IPS-18c (cell line): ENCODE results near the gene PLEKHG4B.

Source experiments
- H3K4me3 ChIP-seq: 2 replicates; pipeline ENCODE4 v1.7.0; 2013; ENCODE audit warnings: low read depth, mild to moderate bottlenecking, low read length, moderate library complexity; ENCODE audit not compliant: insufficient read depth
- H3K9me3 ChIP-seq: one replicate; pipeline ENCODE4 v1.6.1; 2013; ENCODE audit warnings: mild to moderate bottlenecking, low read length, moderate library complexity; ENCODE audit not compliant: control insufficient read depth, insufficient read depth

The PLEKHG4B gene

DNA sequence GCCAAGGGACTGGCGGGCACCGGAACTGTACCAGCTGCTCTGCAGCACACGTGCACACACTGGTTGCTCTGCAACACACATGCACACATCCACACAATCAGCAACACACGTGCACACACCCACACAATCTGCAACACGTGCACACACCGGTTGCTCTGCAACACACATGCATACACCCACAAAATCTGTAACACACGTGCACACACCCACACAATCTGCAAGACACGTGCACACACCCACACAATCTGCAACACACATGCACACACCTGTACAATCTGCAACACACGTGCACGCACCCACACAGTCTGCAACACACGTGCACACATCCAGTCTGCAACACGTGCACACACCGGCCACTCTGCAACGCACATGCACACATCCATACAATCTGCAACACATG, 17.9 kb downstream of the PLEKHG4B start:
- no peak overlapping the region for H3K4me3 ChIP-seq
- H3K9me3 ChIP-seq, result no peaks in the 10 kb centered on the region

DNA sequence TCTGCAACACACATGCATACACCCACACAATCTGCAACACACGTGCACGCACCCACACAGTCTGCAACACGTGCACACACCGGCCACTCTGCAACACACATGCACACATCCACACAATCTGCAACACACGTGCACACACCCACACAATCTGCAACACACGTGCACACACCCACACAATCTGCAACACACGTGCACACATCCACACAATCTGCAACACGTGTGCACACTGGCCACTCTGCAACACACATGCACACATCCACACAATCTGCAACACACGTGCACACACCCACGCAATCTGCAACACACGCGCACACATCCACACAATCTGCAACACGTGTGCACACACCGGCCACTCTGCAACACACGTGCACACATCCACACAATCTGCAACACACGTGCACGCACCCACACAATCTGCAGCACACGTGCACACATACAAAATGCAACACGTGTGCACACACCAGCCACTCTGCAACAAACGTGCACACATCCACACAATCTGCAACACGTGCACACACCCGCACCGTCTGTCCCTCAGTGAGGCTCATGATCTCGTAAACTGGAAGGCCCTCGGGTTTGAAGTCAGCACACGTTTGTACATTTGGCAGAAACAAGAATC, 18.4 kb downstream of the PLEKHG4B start:
- H3K4me3 ChIP-seq, result no peak overlapping the region
- H3K9me3 ChIP-seq, result no peaks in the 10 kb centered on the region

DNA sequence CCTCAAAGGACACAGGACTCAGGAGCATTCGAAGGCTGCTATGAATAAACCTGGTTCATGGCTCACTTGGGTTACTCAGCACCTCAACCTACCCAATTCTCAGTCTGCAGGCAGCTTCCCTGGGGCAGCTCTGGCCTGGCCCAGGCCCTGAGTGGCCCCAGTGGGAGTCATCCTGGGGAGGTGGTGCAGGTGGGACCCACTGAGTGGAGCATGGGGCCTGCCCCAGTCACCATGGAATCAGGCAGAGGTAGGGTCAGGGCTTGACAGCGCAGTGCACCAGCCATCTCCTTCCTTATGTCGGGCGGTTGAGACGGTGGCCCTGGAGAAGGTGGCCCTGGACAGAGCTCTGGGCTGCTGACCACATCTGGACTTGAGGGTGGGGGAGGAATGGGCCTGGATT, 19.2 kb downstream of the PLEKHG4B start:
- Histone ChIP-seq H3K9me3 (no peaks in the 10 kb centered on the region), H3K4me3 (no peak overlapping the region)

DNA sequence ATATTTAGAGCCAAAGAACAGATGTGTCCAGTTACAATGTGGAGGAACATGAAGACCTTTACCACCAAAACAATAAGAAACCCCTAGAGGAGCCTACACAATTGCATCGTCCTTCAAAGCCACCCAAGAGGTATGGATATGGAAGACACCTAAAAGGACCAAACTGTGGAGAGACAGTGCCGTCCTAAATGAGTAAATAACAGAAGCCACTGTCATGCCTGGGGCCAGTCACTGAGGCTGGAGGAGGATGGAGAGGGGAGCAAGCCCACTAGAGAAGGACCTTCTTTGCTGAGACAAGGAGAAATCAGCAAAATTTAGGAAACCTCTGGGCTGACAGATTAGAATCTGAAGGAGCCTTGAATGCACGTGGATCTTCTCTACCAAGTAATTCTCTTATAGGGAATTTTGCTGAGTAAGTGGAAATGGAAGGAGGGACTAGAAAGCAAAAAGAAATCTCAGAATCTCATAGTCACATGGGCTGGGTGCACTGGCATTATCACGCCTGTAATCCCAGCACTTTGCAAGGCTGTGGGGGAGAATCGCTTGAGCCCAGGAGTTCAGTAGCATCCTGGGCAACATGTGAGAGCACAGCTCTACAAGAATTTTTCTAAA, 27.6 kb downstream of the PLEKHG4B start:
- Histone ChIP-seq H3K4me3 (no peak overlapping the region), H3K9me3 (peaks cover 6% of the 10 kb centered on the region)

DNA sequence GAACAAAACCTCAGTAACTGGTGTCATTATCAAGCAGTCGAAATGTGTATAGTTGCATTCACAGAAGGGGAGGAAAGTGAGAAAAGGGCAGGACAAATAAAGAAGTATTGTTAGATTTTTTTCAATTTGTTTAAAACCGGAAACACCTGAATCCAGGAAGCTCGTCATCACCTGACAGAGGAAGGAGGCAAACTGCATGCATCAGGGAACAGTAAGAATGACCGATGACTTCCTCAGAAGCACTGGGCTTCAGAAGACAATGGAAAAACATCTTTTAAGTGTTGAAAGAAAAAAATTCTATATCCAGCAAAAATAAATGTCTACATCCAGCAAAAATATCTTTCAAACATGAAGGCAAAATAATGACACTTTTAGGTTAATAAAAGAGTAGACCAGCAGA, 29.5 kb downstream of the PLEKHG4B start:
- Histone ChIP-seq H3K9me3 (peaks cover 6% of the 10 kb centered on the region), H3K4me3 (no peak overlapping the region)

DNA sequence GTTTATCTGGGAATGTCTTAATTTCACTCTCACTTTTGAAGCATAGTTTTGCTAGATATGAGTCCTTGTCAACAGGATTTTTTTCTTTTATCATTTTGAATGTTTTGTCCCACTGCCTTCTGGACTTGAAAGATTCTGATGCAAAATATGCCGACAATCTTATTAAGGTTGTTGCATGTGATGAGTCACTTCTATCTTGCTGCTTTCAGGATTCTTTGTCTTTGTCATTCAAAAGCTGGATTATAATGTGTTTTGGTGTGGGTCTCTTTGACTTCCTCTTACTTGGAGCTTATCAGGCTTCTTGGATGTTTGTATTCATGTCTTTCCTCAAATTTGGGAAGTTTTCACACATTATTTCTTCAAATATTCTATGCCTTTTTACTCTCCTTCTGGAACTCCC, 33.8 kb downstream of the PLEKHG4B start:
- Histone ChIP-seq H3K9me3 (peaks cover 4% of the 10 kb centered on the region), H3K4me3 (no peak overlapping the region)

DNA sequence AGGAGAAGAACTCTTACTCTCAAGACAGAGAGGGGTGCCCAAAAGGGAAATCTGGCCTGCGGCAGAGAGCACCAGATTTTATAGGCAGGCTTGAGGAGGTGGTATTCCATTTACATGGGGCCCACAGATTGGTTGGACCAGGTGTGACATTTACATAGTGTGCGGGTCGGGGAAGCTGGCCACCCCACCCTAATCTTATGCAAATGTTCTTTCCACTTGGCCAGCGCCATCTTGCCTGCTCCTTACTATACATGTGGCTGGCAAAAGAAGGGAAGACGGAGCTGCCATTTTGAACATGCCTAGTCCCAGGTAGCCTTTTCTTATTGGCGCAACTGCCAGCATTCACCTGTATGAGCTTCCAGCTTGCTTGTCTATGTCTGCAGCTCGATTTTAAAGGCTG, 34.8 kb downstream of the PLEKHG4B start:
- Histone ChIP-seq H3K4me3 (no peak overlapping the region), H3K9me3 (no peaks in the 10 kb centered on the region)

DNA sequence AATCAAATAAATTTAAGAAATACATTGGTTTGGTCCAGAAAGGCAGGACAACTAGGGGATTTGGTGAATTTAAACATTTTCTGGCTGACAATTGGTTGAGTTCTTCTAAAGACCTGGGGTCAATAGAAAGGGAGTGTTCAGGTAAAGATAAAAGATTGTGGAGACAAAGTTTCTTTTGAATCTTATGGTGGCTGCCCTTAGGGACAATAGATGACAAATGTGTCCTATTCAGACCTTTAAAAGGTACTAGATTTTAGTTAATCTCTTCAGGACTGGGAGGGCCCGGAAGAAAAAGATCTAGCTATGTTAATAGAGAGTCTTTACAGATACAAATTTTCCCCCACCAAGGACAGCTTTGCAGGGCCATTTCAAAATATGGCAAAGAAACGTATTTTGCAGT, 35.9 kb downstream of the PLEKHG4B start:
- no peak overlapping the region for H3K4me3 ChIP-seq
- no peaks in the 10 kb centered on the region for H3K9me3 ChIP-seq

DNA sequence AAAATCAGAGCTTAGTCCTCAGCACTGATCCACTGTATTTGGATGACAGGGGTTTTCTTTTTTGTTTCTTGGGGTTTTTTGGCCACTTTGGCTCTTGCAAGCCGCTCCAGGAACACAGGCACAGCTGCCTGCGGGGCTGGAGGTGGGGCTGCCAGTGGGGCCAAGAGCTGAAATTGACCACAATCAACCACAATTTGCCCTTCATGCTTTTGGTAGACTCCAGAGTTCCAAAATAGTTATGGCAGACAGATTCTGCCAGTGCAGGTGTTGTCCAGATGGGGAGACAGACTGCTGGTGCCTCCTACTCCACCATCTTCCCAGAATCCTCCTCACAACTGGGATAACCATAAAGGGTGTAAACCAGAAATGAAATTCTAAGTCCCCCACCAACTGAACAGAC, 36.5 kb downstream of the PLEKHG4B start:
- no peak overlapping the region for H3K4me3 ChIP-seq
- H3K9me3 ChIP-seq, result no peaks in the 10 kb centered on the region

DNA sequence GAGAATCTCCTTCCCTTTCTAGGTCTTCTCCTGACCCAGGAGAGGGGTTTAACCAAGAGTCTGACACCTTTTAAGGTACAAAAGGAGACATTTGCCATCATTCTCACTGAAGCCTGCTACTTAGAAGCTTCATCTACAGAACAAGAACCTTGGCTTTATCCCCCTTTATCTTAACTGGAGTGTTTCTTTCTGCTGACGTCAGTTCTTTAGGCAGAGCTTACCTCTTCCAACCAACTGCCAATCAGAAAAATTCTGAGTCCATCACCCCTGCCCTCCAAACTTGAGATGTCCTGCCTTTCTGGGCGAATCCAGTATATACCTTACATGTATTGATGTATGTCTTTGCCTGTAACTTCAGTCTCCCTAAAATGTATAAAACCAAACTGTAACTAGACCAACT, 37.2 kb downstream of the PLEKHG4B start:
- H3K4me3 ChIP-seq, result no peak overlapping the region

DNA sequence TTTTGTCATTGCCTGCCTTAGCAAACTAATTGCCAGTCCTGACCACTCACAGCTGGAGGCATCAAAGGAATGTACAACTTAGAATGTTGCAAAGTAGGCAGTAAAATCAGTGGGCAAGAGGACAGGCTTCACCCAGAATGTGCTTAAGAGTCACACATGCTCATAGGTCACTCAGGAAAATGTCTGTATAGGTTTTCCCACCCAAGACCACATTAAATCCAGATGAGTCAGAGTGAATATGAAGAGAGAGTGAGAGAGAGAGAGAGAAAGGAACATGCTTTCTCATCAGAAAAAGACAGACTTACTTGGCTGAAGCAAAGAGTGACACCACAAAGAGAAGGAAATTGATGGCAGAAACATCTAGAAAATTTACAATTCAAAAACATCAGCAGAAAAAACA, 37.9 kb downstream of the PLEKHG4B start:
- Histone ChIP-seq H3K4me3 (no peak overlapping the region), H3K9me3 (peaks cover 2% of the 10 kb centered on the region)

More for the DNA sequence above, 37.2 kb downstream of the PLEKHG4B start:
- peaks cover 1% of the 10 kb centered on the region for H3K9me3 ChIP-seq

DNA sequence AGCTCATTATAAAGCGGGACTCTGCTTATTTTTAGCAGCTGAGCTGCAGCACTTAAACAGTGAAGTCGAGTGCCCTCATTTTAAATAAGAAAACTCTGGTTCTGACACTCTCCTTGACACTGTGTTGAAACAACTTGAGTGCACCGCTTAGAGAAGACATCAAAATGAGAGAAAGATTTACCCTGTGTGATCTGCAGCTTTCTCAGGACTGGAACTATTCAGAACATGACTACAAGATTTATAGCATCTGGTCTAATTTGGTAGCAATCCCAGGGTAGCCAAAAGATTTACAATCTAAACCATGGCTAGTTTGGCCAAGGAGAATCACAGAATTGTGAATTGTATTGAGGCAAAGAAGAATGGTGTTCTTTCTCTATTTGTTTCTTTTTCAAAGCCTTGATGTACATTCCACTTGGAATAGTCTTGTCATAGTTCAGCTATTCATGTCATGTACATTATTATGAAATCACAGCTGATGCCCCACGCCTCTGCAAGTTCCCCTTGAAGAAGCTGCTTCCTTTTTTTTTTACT, 38.7 kb downstream of the PLEKHG4B start:
- peaks cover 2% of the 10 kb centered on the region for H3K9me3 ChIP-seq
- H3K4me3 ChIP-seq, result no peak overlapping the region

DNA sequence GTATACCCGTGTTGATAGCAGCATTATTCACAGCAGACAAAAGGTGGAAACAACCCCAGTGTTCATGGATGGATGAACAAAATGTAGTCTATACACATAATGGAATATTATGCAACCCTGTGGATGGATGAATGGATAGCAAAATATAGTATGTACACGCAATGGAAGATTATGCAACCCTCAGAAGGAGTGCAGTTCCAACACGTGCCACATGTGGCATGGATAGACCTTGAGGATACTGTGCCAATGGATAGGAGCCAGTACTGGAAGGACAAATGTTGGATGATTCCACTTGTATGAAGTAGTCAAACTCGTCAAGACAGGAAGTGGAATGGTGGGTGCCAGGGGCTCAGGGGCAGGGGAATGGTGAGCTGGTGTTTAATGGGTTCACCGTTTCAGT, 44.9 kb downstream of the PLEKHG4B start:
- Histone ChIP-seq H3K9me3 (peaks cover 2% of the 10 kb centered on the region), H3K4me3 (no peak overlapping the region)

DNA sequence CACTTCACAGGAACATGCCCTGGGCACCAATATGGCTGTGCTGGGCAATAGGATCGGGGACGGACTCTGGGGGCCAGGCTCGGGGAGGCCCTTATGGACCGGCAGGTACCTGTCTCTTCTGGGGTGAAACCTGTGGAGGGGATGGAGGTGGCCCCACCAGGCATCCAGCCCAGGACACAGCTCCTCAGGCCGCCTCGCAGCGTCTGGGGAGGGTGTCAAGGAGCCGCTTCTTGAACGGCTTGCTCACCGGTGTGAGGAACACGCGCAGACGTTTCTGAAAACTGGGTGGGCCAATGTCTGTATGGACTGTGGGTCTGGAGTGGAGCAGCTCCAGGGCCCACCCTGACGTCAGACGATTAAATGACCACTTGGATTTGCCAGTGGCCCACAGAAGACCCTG, 45.8 kb downstream of the PLEKHG4B start:
- no peak overlapping the region for H3K4me3 ChIP-seq
- peaks cover 2% of the 10 kb centered on the region for H3K9me3 ChIP-seq

DNA sequence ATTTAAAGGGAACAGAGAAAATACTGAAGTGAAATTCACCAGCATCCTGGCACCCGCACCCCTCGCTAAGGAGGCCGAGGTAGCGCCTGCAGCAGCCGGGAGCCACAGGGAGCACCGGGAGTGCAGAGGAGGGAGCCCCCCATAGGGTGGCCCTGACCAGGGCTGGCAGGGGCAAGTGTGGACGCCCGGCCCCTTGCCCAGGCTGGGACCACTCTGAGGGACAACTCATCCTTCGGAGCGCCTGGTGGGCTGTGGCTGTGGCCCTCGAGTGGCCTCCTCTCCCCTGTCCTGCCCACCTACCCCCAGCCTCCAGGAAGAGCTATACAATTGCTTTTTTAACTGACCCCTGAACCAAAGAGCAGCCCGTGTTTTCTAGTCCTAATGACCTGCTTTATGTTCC, 47.0 kb downstream of the PLEKHG4B start:
- H3K9me3 ChIP-seq, result peaks cover 2% of the 10 kb centered on the region
- H3K4me3 ChIP-seq, result no peak overlapping the region

DNA sequence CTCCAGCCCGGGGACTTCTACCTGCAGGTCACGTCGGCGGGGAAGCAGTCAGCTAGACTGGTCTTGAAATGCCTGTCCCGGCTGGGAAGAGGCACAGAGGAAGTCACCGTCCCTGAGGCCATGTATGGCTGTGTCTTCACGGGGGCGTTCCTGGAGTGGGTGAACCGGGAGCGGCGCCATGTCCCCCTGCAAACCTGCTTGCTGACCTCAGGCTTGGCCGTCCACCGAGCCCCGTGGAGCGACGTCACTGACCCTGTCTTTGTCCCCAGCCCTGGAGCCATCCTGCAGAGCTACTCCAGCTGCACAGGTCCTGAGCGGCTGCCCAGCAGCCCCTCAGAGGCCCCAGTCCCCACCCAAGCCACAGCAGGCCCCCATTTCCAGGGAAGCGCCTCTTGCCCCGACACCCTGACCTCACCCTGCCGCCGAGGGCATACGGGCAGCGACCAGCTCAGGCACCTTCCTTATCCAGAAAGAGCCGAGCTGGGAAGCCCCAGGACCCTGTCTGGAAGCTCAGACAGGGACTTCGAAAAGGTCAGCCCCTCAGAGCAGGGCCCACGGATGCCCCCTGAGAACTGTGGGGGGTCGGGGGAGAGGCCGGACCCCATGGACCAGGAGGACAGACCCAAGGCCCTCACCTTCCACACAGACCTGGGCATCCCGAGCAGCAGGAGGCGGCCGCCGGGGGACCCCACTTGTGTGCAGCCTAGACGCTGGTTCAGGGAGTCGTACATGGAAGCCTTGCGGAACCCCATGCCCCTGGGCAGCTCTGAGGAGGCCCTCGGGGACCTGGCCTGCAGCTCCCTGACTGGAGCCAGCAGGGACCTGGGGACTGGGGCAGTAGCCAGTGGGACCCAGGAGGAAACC, 47.8 kb downstream of the PLEKHG4B start:
- Histone ChIP-seq H3K9me3 (no peaks in the 10 kb centered on the region), H3K4me3 (no peak overlapping the region)

DNA sequence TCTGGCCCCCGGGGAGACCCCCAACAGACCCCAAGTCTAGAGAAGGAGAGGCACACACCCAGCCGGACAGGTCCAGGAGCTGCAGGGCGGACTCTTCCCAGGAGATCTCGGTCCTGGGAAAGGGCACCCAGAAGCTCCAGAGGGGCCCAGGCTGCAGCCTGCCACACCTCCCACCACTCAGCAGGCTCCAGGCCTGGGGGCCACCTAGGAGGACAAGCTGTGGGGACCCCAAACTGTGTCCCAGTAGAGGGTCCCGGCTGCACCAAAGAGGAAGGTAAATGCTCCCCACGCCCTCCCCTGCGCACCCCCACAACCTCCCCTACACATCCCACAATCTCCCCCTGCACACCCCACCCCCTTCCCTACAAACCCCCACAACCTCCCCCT, 48.5 kb downstream of the PLEKHG4B start:
- no peak overlapping the region for H3K4me3 ChIP-seq
- H3K9me3 ChIP-seq, result no peaks in the 10 kb centered on the region

DNA sequence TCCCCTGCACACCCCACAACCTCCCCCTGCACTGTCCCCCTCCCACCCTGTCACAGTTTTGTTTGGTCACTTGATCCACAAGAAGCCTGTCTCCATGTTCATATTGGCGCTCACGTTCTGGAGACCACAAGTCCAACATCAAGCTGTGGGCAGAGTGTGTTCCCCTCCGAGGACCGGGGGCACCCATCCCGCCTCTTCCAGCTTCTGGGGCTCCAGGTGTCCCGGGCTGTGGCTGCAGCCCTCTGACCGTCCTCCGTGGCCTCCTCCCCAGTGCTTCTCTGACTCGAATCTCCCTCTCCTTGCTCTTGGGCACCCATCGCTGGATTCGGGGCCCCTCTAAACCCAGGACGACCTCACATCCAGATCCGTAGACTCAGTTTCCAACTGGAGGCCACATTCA, 49.2 kb downstream of the PLEKHG4B start:
- no peaks in the 10 kb centered on the region for H3K9me3 ChIP-seq
- H3K4me3 ChIP-seq, result no peak overlapping the region
